Choroid plexus epithelial cell (primary cell): Measurements from ENCODE around the gene ADAMTS14.

Source experiments
- DNase-seq: peaks from one replicate; pipeline ENCODE4 v3.0.0-alpha.2; 2010; ENCODE audit warnings: low read depth
- H3K4me3 ChIP-seq: 2 replicates; pipeline ENCODE4 v1.5.1; 2011; ENCODE audit warnings: low read depth, mild to moderate bottlenecking, control low read depth, low read length, moderate library complexity
- CTCF ChIP-seq: conservative IDR thresholded peaks from 2 replicates; pipeline ENCODE4 v1.5.1; 2011; ENCODE audit warnings: low read depth, mild to moderate bottlenecking, control low read depth, inconsistent platforms, low read length, moderate library complexity

The ADAMTS14 gene

GRCh38 chr10:70740406-70741288, 68.3 kb downstream of the ADAMTS14 start:
- no peak for DNase-seq
- no peak for TF ChIP-seq CTCF
- H3K4me3 ChIP-seq, result no peak overlapping the region

GRCh38 chr10:70742537-70743429, 70.5 kb downstream of the ADAMTS14 start:
- no peak for TF ChIP-seq CTCF
- no peak overlapping the region for H3K4me3 ChIP-seq
- peak; percentile 51 for DNase-seq

DNA sequence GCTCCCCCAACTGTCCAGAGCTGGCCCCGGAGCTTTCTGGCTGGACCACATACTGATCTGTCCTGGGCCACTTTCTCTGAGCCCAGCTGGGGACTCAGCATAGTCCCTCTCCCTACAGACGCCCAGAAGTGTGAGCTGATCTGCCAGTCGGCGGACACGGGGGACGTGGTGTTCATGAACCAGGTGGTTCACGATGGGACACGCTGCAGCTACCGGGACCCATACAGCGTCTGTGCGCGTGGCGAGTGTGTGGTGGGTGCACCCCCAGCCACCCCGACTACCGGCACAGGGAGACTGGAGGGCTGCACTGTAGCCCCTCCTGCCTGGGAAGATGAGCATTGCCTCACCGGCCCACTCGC, 71.1 kb downstream of the ADAMTS14 start:
- no peak overlapping the region for H3K4me3 ChIP-seq
- no peak for TF ChIP-seq CTCF
- no peak for DNase-seq

DNA sequence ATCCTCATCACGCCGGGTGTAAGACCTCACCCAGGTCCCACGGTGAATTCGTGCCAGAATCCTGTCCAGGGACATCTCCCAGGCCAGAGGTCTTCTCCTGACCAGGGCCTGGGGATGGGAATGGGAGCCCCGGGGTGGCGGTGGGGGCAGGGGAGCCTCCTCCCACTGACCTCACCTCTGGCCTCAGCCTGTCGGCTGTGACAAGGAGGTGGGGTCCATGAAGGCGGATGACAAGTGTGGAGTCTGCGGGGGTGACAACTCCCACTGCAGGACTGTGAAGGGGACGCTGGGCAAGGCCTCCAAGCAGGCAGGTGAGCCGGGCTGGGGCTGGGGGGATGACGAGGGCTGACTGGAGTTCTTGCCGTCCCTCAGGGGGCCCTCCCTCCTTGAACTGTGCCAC, 71.6 kb downstream of the ADAMTS14 start:
- DNase-seq, result no peak
- H3K4me3 ChIP-seq, result no peak overlapping the region
- TF ChIP-seq CTCF, result no peak

- DNase-seq, result no peak
- no peak overlapping the region for H3K4me3 ChIP-seq
- no peak for TF ChIP-seq CTCF
These were observed 72.4 kb downstream of the ADAMTS14 start for GRCh38 chr10:70744617-70745143.

DNA sequence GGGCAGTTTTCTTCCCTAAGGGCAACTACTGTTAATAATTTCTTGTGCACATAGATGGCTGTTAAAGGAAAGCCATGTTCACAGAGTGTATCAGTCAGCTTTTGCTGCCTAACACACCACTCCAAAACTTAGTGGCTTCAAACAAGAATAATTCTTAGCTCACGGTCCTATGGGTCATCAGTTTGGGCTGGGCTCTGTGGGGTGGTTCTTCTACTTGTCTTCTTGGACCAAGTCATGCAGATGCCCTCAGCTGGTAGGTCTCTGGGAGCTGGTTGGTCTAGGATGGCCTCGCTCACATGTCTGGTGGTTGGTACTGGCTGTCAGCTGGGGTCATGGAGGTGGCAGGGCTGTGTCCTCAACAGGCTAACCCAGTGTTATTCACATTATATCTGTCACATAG, 73.2 kb downstream of the ADAMTS14 start:
- TF ChIP-seq CTCF, result no peak

More for the DNA sequence above, 73.2 kb downstream of the ADAMTS14 start:
- DNase-seq, result no peak
- H3K4me3 ChIP-seq, result no peak overlapping the region
